A549 (cell line): ENCODE measurements around the gene SLC66A2.

Experiments
- BHLHE40 ChIP-seq: IDR thresholded peaks from 2 replicates; pipeline ENCODE4 v1.6.1; 2012; ENCODE audit warnings: low read depth, low read length, inconsistent platforms
- EHF ChIP-seq: fragments of 250-450 bp; sonication (Bioruptor Pico); IDR thresholded peaks from 2 replicates; pipeline ENCODE4 v1.5.0; 2020; ENCODE audit warnings: mild to moderate bottlenecking
- EP300 ChIP-seq, 2 experiments: fragments of >200 bp; sonication (Bioruptor Twin); formaldehyde crosslinking; IDR thresholded peaks; 2 replicates in 1 of 2; 3 replicates in 1 of 2; pipeline ENCODE4 v1.6.1; 2016 to 2017
- HOXB13 ChIP-seq: fragments of 250-450 bp; sonication (Bioruptor Pico); IDR thresholded peaks from 2 replicates; pipeline ENCODE4 v1.5.0; 2020; ENCODE audit warnings: low read depth, mild to moderate bottlenecking, moderate library complexity
- SMC3 ChIP-seq: fragments of >200 bp; sonication (Bioruptor Twin); formaldehyde crosslinking; IDR thresholded peaks from 3 replicates; pipeline ENCODE4 v1.6.1; 2018; ENCODE audit warnings: inconsistent platforms
- ZFP36 ChIP-seq: fragments of 450-650 bp; IDR thresholded peaks from 2 replicates; pipeline ENCODE4 v1.6.1; 2014; ENCODE audit warnings: borderline replicate concordance; ENCODE audit not compliant: partially characterized antibody
- TF ChIP-seq, protein P1 (sequence below): fragments of 200-600 bp; sonication (generic); IDR thresholded peaks from 2 replicates; pipeline ENCODE4 v1.6.1; 2016; ENCODE audit warnings: antibody characterized with exemption, mild to moderate bottlenecking, moderate library complexity
- TF ChIP-seq, protein P2 (sequence below): fragments of >200 bp; sonication (Bioruptor Twin); formaldehyde crosslinking; IDR thresholded peaks from 3 replicates; pipeline ENCODE4 v1.5.1; 2016
- TF ChIP-seq, protein P3 (sequence below): IDR thresholded peaks from 2 replicates; pipeline ENCODE4 v1.6.1; 2012

GRCh38 chr18:79887181-79888000 is 64.1 kb downstream of the SLC66A2 start:
- TF ChIP-seq, protein P1, sequence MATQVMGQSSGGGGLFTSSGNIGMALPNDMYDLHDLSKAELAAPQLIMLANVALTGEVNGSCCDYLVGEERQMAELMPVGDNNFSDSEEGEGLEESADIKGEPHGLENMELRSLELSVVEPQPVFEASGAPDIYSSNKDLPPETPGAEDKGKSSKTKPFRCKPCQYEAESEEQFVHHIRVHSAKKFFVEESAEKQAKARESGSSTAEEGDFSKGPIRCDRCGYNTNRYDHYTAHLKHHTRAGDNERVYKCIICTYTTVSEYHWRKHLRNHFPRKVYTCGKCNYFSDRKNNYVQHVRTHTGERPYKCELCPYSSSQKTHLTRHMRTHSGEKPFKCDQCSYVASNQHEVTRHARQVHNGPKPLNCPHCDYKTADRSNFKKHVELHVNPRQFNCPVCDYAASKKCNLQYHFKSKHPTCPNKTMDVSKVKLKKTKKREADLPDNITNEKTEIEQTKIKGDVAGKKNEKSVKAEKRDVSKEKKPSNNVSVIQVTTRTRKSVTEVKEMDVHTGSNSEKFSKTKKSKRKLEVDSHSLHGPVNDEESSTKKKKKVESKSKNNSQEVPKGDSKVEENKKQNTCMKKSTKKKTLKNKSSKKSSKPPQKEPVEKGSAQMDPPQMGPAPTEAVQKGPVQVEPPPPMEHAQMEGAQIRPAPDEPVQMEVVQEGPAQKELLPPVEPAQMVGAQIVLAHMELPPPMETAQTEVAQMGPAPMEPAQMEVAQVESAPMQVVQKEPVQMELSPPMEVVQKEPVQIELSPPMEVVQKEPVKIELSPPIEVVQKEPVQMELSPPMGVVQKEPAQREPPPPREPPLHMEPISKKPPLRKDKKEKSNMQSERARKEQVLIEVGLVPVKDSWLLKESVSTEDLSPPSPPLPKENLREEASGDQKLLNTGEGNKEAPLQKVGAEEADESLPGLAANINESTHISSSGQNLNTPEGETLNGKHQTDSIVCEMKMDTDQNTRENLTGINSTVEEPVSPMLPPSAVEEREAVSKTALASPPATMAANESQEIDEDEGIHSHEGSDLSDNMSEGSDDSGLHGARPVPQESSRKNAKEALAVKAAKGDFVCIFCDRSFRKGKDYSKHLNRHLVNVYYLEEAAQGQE = no peak
- TF ChIP-seq, protein P2, sequence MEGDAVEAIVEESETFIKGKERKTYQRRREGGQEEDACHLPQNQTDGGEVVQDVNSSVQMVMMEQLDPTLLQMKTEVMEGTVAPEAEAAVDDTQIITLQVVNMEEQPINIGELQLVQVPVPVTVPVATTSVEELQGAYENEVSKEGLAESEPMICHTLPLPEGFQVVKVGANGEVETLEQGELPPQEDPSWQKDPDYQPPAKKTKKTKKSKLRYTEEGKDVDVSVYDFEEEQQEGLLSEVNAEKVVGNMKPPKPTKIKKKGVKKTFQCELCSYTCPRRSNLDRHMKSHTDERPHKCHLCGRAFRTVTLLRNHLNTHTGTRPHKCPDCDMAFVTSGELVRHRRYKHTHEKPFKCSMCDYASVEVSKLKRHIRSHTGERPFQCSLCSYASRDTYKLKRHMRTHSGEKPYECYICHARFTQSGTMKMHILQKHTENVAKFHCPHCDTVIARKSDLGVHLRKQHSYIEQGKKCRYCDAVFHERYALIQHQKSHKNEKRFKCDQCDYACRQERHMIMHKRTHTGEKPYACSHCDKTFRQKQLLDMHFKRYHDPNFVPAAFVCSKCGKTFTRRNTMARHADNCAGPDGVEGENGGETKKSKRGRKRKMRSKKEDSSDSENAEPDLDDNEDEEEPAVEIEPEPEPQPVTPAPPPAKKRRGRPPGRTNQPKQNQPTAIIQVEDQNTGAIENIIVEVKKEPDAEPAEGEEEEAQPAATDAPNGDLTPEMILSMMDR = no peak
- TF ChIP-seq EHF (CRISPR knock-in tag) = no peak
- TF ChIP-seq HOXB13 = no peak
- TF ChIP-seq EP300 (IDR thresholded peaks at IDR 0.05) = no peak
- TF ChIP-seq ZFP36 = no peak
- TF ChIP-seq, protein P3, sequence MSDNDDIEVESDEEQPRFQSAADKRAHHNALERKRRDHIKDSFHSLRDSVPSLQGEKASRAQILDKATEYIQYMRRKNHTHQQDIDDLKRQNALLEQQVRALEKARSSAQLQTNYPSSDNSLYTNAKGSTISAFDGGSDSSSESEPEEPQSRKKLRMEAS = no peak
- no peak for TF ChIP-seq BHLHE40
- no peak for TF ChIP-seq SMC3
